K562 (cell line): ENCODE results near the gene BPIFB6. TPM values are rescaled to one million over a fixed set of nuclear protein-coding genes. Genes with fewer than 3 reads are reported as not detected.

Source experiments
- ATAC-seq: fragments of 200-7000 bp; cut with Tn5 transposase; 3 replicates; pipeline ENCODE4 v1.9.1; 2020; ENCODE audit warnings: moderate library complexity
- BruUV-seq: library from RNA; stranded (reverse); fragments of 400-500 nt; replicated peaks from 2 replicates; lab custom pipeline; 2021; lab: Mats Ljungman, UMichigan
- CTCF ChIA-PET: fragments of 300-600 bp; formaldehyde crosslinking; extraction: SDS; loops from one replicate; lab custom pipeline; 2021; ENCODE audit warnings: low intra/inter-chr PET ratio; lab: Yijun Ruan, JAX
- POLR2A ChIA-PET: fragments of 300-600, 350-650 bp; sonication (Branson Sonifier 250); formaldehyde crosslinking; extraction: SDS; loops from one replicate; lab custom pipeline; 2021; ENCODE audit warnings: antibody characterized with exemption, inconsistent platforms; lab: Yijun Ruan, JAX
- DNase-seq, 4 experiments: peaks; one replicate each; pipeline versions ENCODE4 v3.0.0 to v3.0.0-alpha.2; 2011 to 2018; ENCODE audit warnings: low spot score in 3 of 4, mixed read lengths in 3 of 4; ENCODE audit errors: extremely low read depth in 1 of 4
- FAIRE-seq: peaks from 2 replicates; lab custom pipeline; 2011; peaks lifted over from hg19 to GRCh38; lab: Jason Lieb, UNC
- H2AFZ ChIP-seq: 2 replicates; pipeline ENCODE4 v1.6.0; 2011; ENCODE audit warnings: low read depth, low read length, control low read depth, inconsistent platforms
- H3K27ac ChIP-seq: fragments of 200-600 bp; 3 replicates; pipeline ENCODE4 v1.8.0; 2011; ENCODE audit warnings: low read depth, mild to moderate bottlenecking, control low read depth, inconsistent platforms, low read length, moderate library complexity, mixed read lengths; ENCODE audit errors: extremely low read depth
- H3K27me3 ChIP-seq, 2 experiments: fragments of 300-600 bp in 1 of 2; 2 replicates in 1 of 2; 3 replicates in 1 of 2; pipeline versions ENCODE4 v1.6.0 to v1.8.0; 2011; ENCODE audit warnings: inconsistent platforms in 2 of 2, low read length in 2 of 2, mild to moderate bottlenecking in 1 of 2, mixed read lengths in 1 of 2, moderate library complexity in 1 of 2; ENCODE audit not compliant: control insufficient read depth in 2 of 2, insufficient read depth in 2 of 2
- H3K36me3 ChIP-seq: fragments of 300-600 bp; 3 replicates; pipeline ENCODE4 v1.8.0; 2011; ENCODE audit warnings: mild to moderate bottlenecking, low read length, inconsistent platforms; ENCODE audit not compliant: control insufficient read depth, insufficient read depth
- H3K4me1 ChIP-seq, 2 experiments: fragments of 200-600 bp in 1 of 2; replicated peaks in 1 of 2; 2 replicates in 1 of 2; 3 replicates in 1 of 2; pipeline versions ENCODE4 v1.5.1 to v1.8.0; 2011; ENCODE audit warnings: inconsistent platforms in 2 of 2, low read length in 2 of 2, mild to moderate bottlenecking in 1 of 2, mixed read lengths in 1 of 2, moderate library complexity in 1 of 2; ENCODE audit not compliant: control insufficient read depth in 2 of 2, insufficient read depth in 2 of 2
- H3K4me2 ChIP-seq: 2 replicates; pipeline ENCODE4 v1.6.1; 2011; ENCODE audit warnings: low read length, control low read depth, inconsistent platforms, mixed read lengths; ENCODE audit not compliant: insufficient read depth
- H3K4me3 ChIP-seq: fragments of 200-600 bp; sonication (generic), shearing (Covaris generic); 2 replicates; pipeline ENCODE4 v1.5.1; 2016; ENCODE audit warnings: control low read depth, inconsistent platforms
- H3K79me2 ChIP-seq: fragments of 200-600 bp; 3 replicates; pipeline ENCODE4 v1.8.0; 2011; ENCODE audit warnings: low read length, inconsistent platforms; ENCODE audit not compliant: control insufficient read depth, insufficient read depth
- H3K9ac ChIP-seq, 2 experiments: 2 replicates each; pipeline versions ENCODE4 v1.6.0 to v1.6.1; 2011; ENCODE audit warnings: low read depth in 2 of 2, low read length in 2 of 2, control low read depth in 1 of 2, inconsistent platforms in 1 of 2, mild to moderate bottlenecking in 1 of 2, mixed read lengths in 1 of 2; ENCODE audit not compliant: insufficient read depth in 1 of 2
- H3K9me1 ChIP-seq: one replicate; pipeline ENCODE4 v1.6.0; 2011; ENCODE audit warnings: inconsistent platforms, mild to moderate bottlenecking, low read length, moderate library complexity; ENCODE audit not compliant: control insufficient read depth, insufficient read depth
- H3K9me3 ChIP-seq: replicated peaks from 2 replicates; pipeline ENCODE4 v1.5.1; 2011; ENCODE audit warnings: low read depth, low read length, inconsistent platforms; ENCODE audit not compliant: control insufficient read depth, insufficient read depth
- H4K20me1 ChIP-seq: replicated peaks from 2 replicates; pipeline ENCODE4 v1.6.1; 2011; ENCODE audit warnings: low read length, inconsistent platforms, mixed read lengths; ENCODE audit not compliant: control insufficient read depth, insufficient read depth
- BACH1 ChIP-seq: fragments of 200-800 bp; sonication (Bioruptor generic); IDR thresholded peaks from 2 replicates; pipeline ENCODE4 v1.6.1; 2016; ENCODE audit warnings: missing genetic modification characterization, missing compliant biosample characterization
- CAMTA2 ChIP-seq: fragments of 250-450 bp; sonication (Bioruptor Pico); conservative IDR thresholded peaks from 2 replicates; pipeline ENCODE4 v1.5.1; 2022
- GTF2A2 ChIP-seq: IDR thresholded peaks from 2 replicates; pipeline ENCODE4 v1.6.1; 2016; ENCODE audit warnings: mild to moderate bottlenecking, missing genetic modification characterization, missing compliant biosample characterization
- HDAC1 ChIP-seq, 2 experiments: fragments of 450-650 bp; IDR thresholded peaks; 2 replicates each; pipeline ENCODE4 v1.6.1; 2016 to 2017; ENCODE audit warnings: inconsistent platforms in 1 of 2, mild to moderate bottlenecking in 1 of 2, moderate library complexity in 1 of 2
- MECOM ChIP-seq: fragments of 250-450 bp; sonication (Bioruptor Pico); IDR thresholded peaks from 2 replicates; pipeline ENCODE4 v1.8.0; 2022; ENCODE audit warnings: inconsistent platforms
- MXI1 ChIP-seq: IDR thresholded peaks from 2 replicates; pipeline ENCODE4 v1.6.1; 2011; ENCODE audit warnings: low read depth, mild to moderate bottlenecking, improper control_type of control experiment, low read length
- PRDM10 ChIP-seq: fragments of 450-650 bp; IDR thresholded peaks from 2 replicates; pipeline ENCODE4 v1.6.1; 2018; ENCODE audit not compliant: partially characterized antibody
- PTTG1 ChIP-seq: fragments of 450-650 bp; IDR thresholded peaks from 2 replicates; pipeline ENCODE4 v1.6.1; 2016; ENCODE audit warnings: low read depth, mild to moderate bottlenecking, missing genetic modification characterization, missing compliant biosample characterization
- SMC3 ChIP-seq: conservative IDR thresholded peaks from 2 replicates; pipeline ENCODE4 v1.6.1; 2011; ENCODE audit warnings: low read depth, low read length, improper control_type of control experiment; ENCODE audit not compliant: insufficient read depth
- TARDBP ChIP-seq: fragments of 450-650 bp; IDR thresholded peaks from 2 replicates; pipeline ENCODE4 v1.6.1; 2016
- WGBS: fragments of 100-300 bp; shearing (Covaris generic); methylation state at CpG from one replicate; pipeline ENCODE4 v1.1.6; 2016; ENCODE audit warnings: low coverage, mixed read lengths; ENCODE audit not compliant: insufficient coverage; ENCODE audit errors: missing lambda C conversion rate; 5-methylcytosine and 5-hydroxymethylcytosine counted together
- in situ Hi-C: fragments of 300-500 bp; cut with MboI; formaldehyde crosslinking; loops from 4 replicates; pipeline ENCODE4 v1.15.0; 2018; ENCODE audit warnings: inconsistent platforms, mixed read lengths
- intact Hi-C: fragments of 100-400 bp; cut with micrococcal nuclease; formaldehyde crosslinking; loops from 2 replicates; pipeline ENCODE4 v1.14.2; 2022
- polyA plus RNA-seq, 8 experiments: library from polyadenylated mRNA; depleted of rRNA in 4 of 8; stranded (reverse) in 5 of 8; unstranded in 3 of 8; fragments of >200 nt; fragmentation: Nextera tagmentation in 2 of 8; fragmentation: Illumina TruSeq in 1 of 8; extraction: Ambion mirVana in 2 of 8; extraction: Trizol in 1 of 8; gene quantifications; 2 replicates each; pipeline versions ENCODE4 v1.2.1 to v1.2.3, GENCODE V29; 2011 to 2014; ENCODE audit warnings: inconsistent platforms in 1 of 8, missing spikeins in 1 of 8
- total RNA-seq, 7 experiments: library from RNA; depleted of rRNA in 6 of 7; stranded (reverse); fragments of >200 nt in 6 of 7; fragmentation: Illumina TruSeq in 2 of 7; extraction: Trizol in 2 of 7; gene quantifications; 2 replicates each; pipeline versions ENCODE4 v1.2.1 to v1.2.3, GENCODE V29; 2011 to 2021; ENCODE audit warnings: low replicate concordance in 1 of 7

BPIFB6 gene
- total and polyA plus RNA-seq, 9 of the 15 experiments (the other 6 are each of a cell fraction or from before 2014, with no cell fraction given), result not detected

- Histone ChIP-seq H3K4me1 (no peaks in the 10 kb centered on the region), H3K4me2 (no peak overlapping the region), H3K4me3 (no peak overlapping the region), H2AFZ (no peak overlapping the region), H3K79me2 (no peaks in the 10 kb centered on the region), H3K27me3 (peaks cover 0 to 12% of the 10 kb centered on the region in 2 experiments; a peak in 2 of 5 replicates), H4K20me1 (no peaks in the 10 kb centered on the region; the same call in 1 of the 2 replicates), H3K9me1 (no peaks in the 10 kb centered on the region), H3K36me3 (no peaks in the 10 kb centered on the region), H3K27ac (no peak overlapping the region), H3K9me3 (no peaks in the 10 kb centered on the region; the same call in none of the 2 replicates), H3K9ac (no peak overlapping the region)
- BruUV-seq, result no TSS peak
- POLR2A ChIA-PET, result no interaction called here
- 0% methylated on average over 3 of the region's 3 CpGs for WGBS
- intact Hi-C loops, result no loop called here
- no peak for FAIRE-seq
- ATAC-seq, result no peak
- no peak for TF ChIP-seq HDAC1 (IDR thresholded peaks at IDR 0.05)
- no peak for TF ChIP-seq BACH1 (tag)
- TF ChIP-seq GTF2A2 (tag), result no peak
- no peak for TF ChIP-seq SMC3
- TF ChIP-seq PRDM10, result no peak
- no peak for TF ChIP-seq MECOM
- no peak for TF ChIP-seq TARDBP
- no peak for TF ChIP-seq PTTG1 (tag)
- no peak for TF ChIP-seq MXI1
- no peak for TF ChIP-seq CAMTA2
- in situ Hi-C loops, result no loop called here
- CTCF ChIA-PET, result no interaction called here
- DNase-seq, result no peak
Measured at GRCh38 chr20:33042430-33042829, 11.0 kb downstream of the BPIFB6 start.
